HG03025 (cell line): ENCODE results near the gene DNAJC4.
A peak's percentile ranks its signal among the peaks of the same experiment; 100 is the strongest.

Experiments
- ATAC-seq: cut with Tn5 transposase; IDR thresholded peaks from one replicate; pipeline ENCODE4 v1.9.1; 2021; ENCODE audit warnings: mild to moderate bottlenecking, moderate library complexity; ENCODE audit not compliant: unreplicated experiment, low FRiP score

DNAJC4 gene

DNA sequence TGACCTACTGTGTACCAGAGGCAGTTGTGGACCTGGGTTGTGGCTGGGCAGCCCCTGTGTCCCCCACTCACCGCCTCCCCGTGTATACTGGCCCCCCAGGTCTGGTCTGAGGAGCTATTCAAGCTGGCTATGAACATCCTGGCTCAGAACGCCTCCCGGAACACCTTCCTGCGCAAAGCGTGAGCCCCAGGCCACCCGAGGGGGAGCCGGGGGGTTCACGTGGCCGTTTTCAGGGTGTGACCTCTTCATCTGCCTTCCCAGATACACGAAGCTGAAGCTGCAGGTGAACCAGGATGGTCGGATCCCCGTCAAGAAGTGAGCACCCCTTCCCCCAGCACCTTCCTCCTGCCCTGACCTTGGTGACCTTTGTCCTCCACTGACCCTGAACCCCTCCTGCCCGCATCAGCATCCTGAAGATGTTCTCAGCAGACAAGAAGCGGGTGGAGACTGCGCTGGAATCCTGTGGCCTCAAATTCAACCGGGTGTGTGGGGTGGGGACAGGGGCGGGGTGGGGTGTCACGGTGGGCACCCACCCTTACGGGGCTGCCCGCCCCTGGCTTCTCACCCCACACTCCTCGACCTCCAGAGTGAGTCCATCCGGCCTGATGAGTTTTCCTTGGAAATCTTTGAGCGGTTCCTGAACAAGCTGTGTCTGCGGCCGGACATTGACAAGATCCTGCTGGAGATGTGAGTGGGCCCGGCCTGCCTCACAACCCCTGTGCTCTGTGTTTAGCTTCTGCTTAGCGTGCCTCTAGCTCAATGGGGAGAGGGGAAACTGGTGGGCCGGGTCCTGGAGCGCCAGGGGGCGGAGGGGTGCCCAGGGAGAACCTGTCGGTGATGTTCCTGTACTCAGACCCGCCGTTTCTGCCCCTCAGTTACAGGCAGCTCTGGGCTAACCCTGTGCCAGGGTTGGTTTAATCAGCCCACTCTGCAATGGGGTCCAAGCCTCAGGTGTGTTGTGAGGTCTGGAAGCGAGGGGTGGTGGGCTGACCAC lies 25.1 kb downstream of the DNAJC4 start:
- no peak for ATAC-seq

GRCh38 chr11:64256300-64256699 lies 26.0 kb downstream of the DNAJC4 start:
- ATAC-seq, result no peak

DNA sequence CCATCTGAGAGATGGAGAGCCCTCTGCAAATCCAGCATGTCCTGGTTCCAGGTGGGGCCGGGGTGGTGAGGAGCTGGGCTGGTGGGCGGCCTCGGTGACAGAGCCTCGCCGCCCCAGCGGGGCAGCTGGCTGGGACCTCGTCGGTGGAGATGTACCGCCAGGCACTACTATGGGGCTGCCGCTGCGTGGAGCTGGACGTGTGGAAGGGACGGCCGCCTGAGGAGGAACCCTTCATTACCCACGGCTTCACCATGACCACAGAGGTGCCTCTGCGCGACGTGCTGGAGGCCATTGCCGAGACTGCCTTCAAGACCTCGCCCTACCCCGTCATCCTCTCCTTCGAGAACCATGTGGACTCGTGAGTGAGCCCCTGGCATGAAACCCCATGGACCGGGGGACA lies 28.0 kb downstream of the DNAJC4 start:
- no peak for ATAC-seq

DNA sequence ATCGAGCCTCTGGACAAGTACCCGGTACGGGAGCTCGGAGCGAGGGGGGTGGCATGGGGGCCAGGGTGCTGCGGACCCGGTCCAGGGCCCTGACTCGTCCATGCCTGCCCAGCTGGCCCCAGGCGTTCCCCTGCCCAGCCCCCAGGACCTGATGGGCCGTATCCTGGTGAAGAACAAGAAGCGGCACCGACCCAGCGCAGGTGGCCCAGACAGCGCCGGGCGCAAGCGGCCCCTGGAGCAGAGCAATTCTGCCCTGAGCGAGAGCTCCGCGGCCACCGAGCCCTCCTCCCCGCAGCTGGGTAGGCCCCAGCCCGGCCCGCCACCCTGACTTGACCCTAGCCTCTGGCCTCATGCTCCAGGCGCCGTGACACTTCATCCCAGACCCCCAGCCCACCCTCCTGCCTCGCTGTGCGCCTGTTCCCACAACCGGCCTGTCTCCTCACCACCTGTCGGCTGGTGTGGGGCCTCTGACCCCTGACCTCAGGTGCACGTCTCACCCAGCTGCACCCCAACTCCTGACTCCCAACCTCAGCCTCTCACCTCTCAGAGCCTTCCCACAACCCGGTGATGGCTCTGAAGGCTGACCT lies 28.7 kb downstream of the DNAJC4 start:
- ATAC-seq, result no peak

DNA sequence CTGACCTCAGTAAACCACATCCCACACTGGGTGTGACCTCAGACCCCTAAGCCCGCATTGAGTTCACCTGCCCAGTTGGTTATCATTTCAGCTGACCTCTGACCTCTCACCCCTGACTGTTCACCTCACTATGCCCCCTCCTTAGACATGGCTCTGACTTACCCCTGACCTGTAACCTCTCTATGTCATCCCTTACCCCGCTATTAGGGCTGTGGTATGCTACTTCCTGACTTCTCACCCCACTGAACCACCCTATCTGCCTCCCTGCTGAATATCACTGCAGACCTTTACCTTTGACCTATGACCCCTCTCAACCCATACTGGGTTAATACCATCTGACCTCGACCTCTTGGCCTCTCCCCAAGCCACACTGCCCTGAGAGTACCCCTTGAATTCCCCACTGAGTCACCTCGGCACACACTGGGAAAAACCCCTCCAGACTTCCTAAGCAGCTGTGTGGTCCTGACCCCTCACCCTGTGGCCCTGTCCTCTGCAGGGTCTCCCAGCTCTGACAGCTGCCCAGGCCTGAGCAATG lies 29.3 kb downstream of the DNAJC4 start:
- ATAC-seq, result no peak

- ATAC-seq, result no peak
These were observed 29.9 kb downstream of the DNAJC4 start for GRCh38 chr11:64260147-64260708.

DNA sequence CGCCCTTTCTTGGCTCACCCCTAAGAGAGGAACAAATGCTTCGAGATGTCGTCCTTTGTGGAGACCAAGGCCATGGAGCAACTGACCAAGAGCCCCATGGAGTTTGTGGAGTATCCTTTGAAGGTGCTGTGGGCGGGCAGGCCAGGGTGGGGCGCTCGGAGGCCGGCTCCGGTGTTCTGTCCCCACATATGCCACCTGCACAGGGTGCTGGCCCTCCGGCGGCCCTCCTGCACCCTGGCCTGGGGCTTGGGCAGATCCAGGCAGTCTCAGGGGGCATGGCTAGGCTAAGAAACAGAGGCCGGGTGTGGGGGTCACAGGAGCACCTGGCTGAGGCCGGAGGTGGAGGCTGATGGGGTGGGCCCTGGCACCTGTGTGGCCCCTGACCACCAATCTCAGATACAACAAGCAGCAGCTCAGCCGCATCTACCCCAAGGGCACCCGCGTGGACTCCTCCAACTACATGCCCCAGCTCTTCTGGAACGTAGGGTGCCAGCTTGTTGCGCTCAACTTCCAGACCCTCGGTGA lies 31.3 kb downstream of the DNAJC4 start:
- ATAC-seq, result no peak

DNA sequence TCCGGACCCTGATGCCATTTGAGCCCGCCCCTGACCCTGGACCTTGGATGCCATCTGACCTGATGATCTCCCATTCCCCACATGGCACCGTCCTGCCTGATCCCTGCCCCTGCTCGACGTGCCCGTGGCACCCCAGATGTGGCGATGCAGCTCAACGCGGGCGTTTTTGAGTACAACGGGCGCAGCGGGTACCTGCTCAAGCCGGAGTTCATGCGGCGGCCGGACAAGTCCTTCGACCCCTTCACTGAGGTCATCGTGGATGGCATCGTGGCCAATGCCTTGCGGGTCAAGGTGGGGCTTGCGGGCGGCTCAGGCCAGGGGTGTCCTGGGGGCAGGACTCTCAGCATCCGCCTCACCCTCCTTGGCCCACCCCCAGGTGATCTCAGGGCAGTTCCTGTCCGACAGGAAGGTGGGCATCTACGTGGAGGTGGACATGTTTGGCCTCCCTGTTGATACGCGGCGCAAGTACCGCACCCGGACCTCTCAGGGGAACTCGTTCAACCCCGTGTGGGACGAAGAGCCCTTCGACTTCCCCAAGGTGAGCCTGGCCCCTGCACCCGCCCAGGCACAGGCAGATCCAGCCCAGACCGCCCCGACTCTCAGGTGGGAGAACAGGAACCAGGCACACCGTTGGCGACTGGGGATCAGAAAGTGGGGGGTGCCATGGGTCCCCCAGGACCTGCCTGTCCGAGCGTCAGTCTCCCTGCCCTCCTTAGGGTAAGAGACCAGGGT lies 32.1 kb downstream of the DNAJC4 start:
- no peak for ATAC-seq

GRCh38 chr11:64263021-64263946 lies 32.9 kb downstream of the DNAJC4 start:
- ATAC-seq, result no peak

DNA sequence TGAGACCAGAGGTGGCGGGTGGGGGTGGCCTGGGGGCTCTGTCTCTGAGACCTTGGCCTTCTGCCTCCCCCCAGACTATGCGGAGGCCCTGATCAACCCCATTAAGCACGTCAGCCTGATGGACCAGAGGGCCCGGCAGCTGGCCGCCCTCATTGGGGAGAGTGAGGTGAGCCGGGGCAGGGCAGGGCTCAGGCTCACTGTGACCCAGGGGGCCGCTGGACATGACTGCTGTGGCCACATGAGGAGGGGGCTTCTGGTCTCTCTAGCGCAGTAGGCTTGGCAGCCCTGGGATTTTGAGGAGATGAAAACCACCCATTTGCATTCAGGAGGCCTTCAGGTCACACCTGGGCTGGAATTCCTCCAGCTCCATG lies 33.6 kb downstream of the DNAJC4 start:
- no peak for ATAC-seq

DNA sequence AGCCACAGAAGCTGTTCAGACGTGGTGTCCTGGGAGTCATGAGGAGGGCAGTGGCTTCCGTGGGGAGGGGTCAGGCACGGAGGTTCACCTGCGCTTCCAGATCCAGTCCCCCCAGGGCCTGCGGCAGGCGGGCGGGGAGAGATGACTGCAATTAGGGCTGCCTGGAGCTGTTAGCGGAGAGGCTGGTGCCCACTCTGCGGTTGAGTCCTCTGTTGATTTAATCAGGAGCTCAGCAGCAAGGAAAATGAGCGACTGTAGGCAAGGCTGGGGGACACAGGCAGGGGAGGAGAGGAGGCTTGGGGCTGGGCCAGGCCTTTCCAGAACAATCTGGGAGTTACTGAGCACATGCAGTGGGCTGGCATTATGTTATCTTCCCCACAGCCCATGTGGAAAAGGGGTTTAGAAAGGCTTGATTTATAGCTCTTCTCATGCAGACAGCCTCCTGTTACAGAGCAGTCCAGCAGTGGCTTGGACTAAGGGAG lies 34.1 kb downstream of the DNAJC4 start:
- no peak for ATAC-seq

GRCh38 chr11:64265176-64266160 lies 35.1 kb downstream of the DNAJC4 start:
- ATAC-seq, result no peak

- ATAC-seq, result no peak
These were observed 36.0 kb downstream of the DNAJC4 start for GRCh38 chr11:64266339-64266738.

DNA sequence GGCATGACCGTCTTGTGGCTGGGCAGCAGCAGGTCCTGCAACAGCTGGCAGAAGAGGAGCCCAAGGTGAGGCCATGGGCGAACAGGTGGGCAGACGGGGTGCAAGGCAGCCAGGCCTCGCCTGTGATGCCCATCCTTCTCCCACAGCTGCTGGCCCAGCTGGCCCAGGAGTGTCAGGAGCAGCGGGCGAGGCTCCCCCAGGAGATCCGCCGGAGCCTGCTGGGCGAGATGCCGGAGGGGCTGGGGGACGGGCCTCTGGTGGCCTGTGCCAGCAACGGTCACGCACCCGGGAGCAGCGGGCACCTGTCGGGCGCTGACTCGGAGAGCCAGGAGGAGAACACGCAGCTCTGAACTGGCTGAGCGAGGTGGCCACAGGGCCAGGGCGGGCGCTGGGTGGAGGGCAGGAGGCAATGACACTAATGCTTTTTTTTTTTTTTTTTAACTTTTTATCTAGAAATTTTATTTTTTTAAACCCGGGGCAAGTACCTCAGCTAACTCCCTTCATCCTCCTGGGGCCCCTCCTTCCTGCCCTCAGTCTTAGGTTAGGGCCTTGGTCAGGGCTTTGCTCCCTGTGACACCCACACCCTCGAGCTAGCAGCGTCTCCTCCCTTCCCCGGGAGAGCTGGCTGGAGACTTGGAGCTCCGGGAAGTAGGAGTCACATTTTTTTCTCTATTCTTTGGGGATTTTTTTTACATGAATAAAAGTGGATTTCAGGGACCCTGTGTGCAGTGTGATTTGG lies 37.0 kb downstream of the DNAJC4 start:
- ATAC-seq, result no peak

DNA sequence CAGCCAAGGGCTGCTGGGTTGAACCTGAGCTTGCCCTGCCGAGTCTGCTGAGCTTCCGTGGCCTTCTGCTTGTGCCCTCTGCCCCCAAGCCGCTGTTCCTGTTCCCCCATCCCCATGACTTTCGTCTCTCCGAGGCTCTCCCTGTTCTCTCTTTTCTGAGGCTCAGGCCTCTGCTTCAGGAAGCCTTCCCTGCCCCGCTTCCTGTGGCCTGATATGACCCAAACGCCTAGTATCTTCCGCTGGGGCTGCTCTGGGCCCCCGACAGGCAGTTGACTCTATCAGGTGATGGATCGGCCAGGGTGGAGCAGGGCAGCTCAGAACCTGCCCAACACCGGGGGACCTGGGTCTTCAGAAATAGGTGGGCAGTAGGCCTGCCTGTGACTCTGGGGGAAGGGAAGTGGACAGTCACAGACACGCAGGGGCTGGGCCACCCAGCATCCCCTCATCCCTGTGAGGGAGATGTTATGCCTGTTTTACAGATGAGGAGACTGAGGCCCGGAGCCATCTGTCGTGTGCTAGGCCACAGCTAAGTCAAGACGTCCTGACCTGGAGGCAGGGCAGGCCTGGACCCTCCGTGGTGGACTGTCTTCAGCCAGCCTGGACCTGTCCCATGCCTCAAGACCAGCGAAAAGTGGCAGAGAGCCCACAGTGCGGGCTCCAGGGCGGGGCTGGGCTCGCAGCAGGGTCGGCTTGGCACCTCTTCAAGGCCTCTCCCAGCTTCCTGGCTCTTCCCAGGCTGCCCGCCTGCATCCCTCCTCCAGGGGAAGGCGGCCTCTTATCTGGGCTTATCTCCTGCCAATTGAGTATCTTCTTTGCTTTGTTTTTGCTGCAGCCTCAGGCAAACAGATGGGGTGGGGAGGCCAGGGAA lies 37.9 kb downstream of the DNAJC4 start:
- no peak for ATAC-seq

GRCh38 chr11:64268893-64269539 lies 38.7 kb downstream of the DNAJC4 start:
- ATAC-seq, result peak; percentile 5
